Calu3 (cell line): ENCODE data around the gene IMMP2L. TPM values are rescaled to one million over a fixed set of nuclear protein-coding genes. Genes with fewer than 3 reads are reported as not detected.

ENCODE experiments used
- BruUV-seq: library from RNA; stranded (reverse); fragments of 400-500 nt; replicated peaks from 2 replicates; lab custom pipeline; 2021; lab: Mats Ljungman, UMichigan
- CTCF ChIA-PET: fragments of 300-600 bp; sonication (Branson Sonifier 250); formaldehyde crosslinking; loops from one replicate; lab custom pipeline; 2022; ENCODE audit warnings: antibody characterized with exemption; lab: Charles Lee
- DNase-seq: peaks from one replicate; pipeline ENCODE4 v3.0.0; 2022
- H3K27ac Mint-ChIP-seq: one replicate; pipeline ENCODE4 v1.8.0; 2022; ENCODE audit warnings: mixed read lengths; ENCODE audit not compliant: unreplicated experiment
- H3K27me3 Mint-ChIP-seq: one replicate; pipeline ENCODE4 v1.8.0; 2022; ENCODE audit warnings: mixed read lengths; ENCODE audit not compliant: unreplicated experiment
- H3K36me3 Mint-ChIP-seq: one replicate; pipeline ENCODE4 v1.8.0; 2022; ENCODE audit warnings: mild to moderate bottlenecking, moderate library complexity, mixed read lengths; ENCODE audit not compliant: insufficient read depth, unreplicated experiment
- H3K4me1 Mint-ChIP-seq: one replicate; pipeline ENCODE4 v1.8.0; 2022; ENCODE audit warnings: mild to moderate bottlenecking, low read depth, mixed read lengths; ENCODE audit not compliant: unreplicated experiment
- H3K4me3 Mint-ChIP-seq: one replicate; pipeline ENCODE4 v1.8.0; 2022; ENCODE audit warnings: mild to moderate bottlenecking, low read depth, moderate library complexity, mixed read lengths; ENCODE audit not compliant: unreplicated experiment
- H3K9me3 Mint-ChIP-seq: one replicate; pipeline ENCODE4 v1.8.0; 2022; ENCODE audit warnings: low read depth, mixed read lengths; ENCODE audit not compliant: unreplicated experiment
- intact Hi-C: fragments of 100-400 bp; cut with micrococcal nuclease; formaldehyde crosslinking; loops from one replicate; pipeline ENCODE4 v1.10.0; 2022; ENCODE audit not compliant: unreplicated experiment
- total RNA-seq: library from RNA; stranded (reverse); gene quantifications from 2 replicates; pipeline ENCODE4 v1.2.3, GENCODE V29; 2022
- TF ChIP-seq, protein P1 (sequence below): fragments of 200-600 bp; IDR thresholded peaks from one replicate; pipeline ENCODE4 v1.8.0; 2022; ENCODE audit warnings: antibody characterized with exemption; ENCODE audit not compliant: unreplicated experiment

The IMMP2L gene
- total RNA-seq, 1 experiment from 2014 or later = 28.6 TPM

DNA sequence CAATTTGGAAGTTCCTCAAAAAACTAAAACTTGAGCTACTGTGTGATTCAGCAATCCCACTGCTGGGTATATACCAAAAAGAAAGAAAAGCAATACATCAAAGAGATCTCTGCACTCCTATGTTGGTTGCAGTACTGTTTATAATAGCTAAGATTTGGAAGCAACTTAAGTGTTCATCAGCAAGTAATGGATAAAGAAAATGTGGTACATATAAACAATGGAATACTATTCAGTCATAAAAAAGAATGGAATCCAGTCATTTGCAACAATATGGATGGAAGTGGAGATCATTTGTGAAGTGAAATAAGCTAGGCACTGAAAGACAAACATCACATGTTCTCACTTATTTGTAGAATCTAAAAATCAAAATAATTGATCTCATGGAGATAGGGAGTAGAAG is 16.5 kb upstream of the IMMP2L start:
- no peak for DNase-seq
- Mint-ChIP-seq H3K27me3 (no peaks in the 10 kb centered on the region), H3K9me3 (peaks cover 5% of the 10 kb centered on the region), H3K36me3 (no peaks in the 10 kb centered on the region), H3K4me1 (no peaks in the 10 kb centered on the region), H3K27ac (no peak overlapping the region), H3K4me3 (no peak overlapping the region)
- TF ChIP-seq, protein P1, sequence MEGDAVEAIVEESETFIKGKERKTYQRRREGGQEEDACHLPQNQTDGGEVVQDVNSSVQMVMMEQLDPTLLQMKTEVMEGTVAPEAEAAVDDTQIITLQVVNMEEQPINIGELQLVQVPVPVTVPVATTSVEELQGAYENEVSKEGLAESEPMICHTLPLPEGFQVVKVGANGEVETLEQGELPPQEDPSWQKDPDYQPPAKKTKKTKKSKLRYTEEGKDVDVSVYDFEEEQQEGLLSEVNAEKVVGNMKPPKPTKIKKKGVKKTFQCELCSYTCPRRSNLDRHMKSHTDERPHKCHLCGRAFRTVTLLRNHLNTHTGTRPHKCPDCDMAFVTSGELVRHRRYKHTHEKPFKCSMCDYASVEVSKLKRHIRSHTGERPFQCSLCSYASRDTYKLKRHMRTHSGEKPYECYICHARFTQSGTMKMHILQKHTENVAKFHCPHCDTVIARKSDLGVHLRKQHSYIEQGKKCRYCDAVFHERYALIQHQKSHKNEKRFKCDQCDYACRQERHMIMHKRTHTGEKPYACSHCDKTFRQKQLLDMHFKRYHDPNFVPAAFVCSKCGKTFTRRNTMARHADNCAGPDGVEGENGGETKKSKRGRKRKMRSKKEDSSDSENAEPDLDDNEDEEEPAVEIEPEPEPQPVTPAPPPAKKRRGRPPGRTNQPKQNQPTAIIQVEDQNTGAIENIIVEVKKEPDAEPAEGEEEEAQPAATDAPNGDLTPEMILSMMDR = no peak
- intact Hi-C loops = no loop called here
- CTCF ChIA-PET = no interaction called here
- no TSS peak for BruUV-seq

DNA sequence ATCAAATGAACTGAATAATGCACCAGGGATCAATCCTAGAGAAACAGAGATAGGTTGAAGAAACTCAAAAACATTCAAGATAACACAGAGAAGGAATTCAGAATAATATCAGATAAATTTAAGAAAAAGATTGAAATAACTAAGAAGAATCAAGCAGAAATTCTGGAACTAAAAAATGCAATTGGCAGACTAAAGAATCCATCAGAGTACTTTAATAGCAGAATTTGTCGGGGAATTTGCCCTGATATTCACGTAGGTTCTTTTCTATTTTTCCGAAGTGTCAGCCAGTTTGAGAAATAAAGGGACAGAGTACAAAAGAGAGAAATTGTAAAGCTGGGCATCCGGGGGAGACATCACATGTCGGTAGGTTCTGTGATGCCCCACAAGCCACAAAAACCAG is 9.4 kb upstream of the IMMP2L start:
- DNase-seq = no peak
- Mint-ChIP-seq H3K9me3 (peaks cover 7% of the 10 kb centered on the region), H3K36me3 (no peaks in the 10 kb centered on the region), H3K27me3 (no peaks in the 10 kb centered on the region), H3K4me3 (no peak overlapping the region), H3K27ac (no peak overlapping the region), H3K4me1 (no peaks in the 10 kb centered on the region)
- TF ChIP-seq, protein P1 = no peak
- CTCF ChIA-PET = no interaction called here
- intact Hi-C loops = no loop called here
- no TSS peak for BruUV-seq

DNA sequence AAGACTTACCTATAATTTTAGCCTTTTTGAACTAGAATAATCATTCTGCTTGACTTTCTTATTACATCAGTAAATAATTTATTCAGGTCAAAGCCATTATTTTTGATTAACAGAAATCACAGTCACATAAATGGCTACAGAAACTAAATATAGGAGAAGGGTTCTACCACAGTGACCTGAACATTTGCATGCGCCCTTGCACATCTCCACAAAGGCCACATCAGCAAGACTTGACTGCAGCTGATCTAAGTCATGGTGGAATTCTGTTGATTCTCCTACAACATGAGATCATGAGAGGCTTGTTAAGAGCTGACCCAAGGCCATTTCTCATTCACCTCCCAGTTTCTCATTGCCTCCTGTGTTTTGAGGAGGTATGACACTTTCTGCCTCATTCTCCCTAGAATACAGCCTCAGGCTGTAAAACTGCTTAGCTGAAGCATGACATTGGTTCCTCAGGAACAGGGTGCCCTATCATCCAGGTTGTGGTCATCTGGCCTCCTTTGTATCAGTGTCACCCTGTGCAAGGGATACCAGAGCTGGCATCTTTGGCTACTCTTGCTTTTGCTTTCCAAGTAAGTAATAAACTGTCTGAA is 6.7 kb upstream of the IMMP2L start:
- intact Hi-C loops = no loop called here
- TF ChIP-seq, protein P1 = no peak
- H3K27ac Mint-ChIP-seq = no peak overlapping the region
- CTCF ChIA-PET = no interaction called here
- H3K4me3 Mint-ChIP-seq = no peak overlapping the region
- H3K27me3 Mint-ChIP-seq = no peaks in the 10 kb centered on the region
- no peaks in the 10 kb centered on the region for H3K36me3 Mint-ChIP-seq
- no peak for DNase-seq
- BruUV-seq = no TSS peak
- no peaks in the 10 kb centered on the region for H3K4me1 Mint-ChIP-seq
- peaks cover 7% of the 10 kb centered on the region for H3K9me3 Mint-ChIP-seq

DNA sequence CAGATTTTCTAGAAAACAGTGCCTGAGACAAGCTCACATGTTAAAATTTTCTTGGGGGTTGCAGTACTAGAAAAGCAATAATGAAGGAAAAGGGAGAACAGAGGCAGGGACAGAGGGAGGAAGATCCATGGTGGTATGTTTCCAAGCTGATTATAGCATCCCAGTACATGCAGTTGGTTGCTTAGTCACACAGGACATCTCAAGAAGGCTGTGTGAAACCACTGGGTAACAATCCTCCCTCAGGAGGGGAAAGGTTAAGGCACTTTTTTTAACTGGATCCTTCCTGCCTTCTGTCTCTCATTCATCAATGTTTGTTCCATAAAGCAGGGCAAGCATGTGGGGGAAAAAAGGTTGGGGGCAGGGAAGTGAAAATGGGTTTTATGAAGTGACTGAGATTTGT is 6.1 kb upstream of the IMMP2L start:
- no peak overlapping the region for H3K27ac Mint-ChIP-seq
- H3K4me1 Mint-ChIP-seq = no peaks in the 10 kb centered on the region
- intact Hi-C loops = no loop called here
- peaks cover 7% of the 10 kb centered on the region for H3K9me3 Mint-ChIP-seq
- no TSS peak for BruUV-seq
- CTCF ChIA-PET = no interaction called here
- TF ChIP-seq, protein P1 = no peak
- H3K4me3 Mint-ChIP-seq = no peak overlapping the region
- no peak for DNase-seq
- H3K27me3 Mint-ChIP-seq = no peaks in the 10 kb centered on the region
- no peaks in the 10 kb centered on the region for H3K36me3 Mint-ChIP-seq
